DMS53 (cell line): ENCODE results near the gene SEMA3G.

ENCODE experiments used
- DNase-seq: peaks from one replicate; lab custom pipeline; 2025; lab: John Stamatoyannopoulos, UW

SEMA3G gene

DNA sequence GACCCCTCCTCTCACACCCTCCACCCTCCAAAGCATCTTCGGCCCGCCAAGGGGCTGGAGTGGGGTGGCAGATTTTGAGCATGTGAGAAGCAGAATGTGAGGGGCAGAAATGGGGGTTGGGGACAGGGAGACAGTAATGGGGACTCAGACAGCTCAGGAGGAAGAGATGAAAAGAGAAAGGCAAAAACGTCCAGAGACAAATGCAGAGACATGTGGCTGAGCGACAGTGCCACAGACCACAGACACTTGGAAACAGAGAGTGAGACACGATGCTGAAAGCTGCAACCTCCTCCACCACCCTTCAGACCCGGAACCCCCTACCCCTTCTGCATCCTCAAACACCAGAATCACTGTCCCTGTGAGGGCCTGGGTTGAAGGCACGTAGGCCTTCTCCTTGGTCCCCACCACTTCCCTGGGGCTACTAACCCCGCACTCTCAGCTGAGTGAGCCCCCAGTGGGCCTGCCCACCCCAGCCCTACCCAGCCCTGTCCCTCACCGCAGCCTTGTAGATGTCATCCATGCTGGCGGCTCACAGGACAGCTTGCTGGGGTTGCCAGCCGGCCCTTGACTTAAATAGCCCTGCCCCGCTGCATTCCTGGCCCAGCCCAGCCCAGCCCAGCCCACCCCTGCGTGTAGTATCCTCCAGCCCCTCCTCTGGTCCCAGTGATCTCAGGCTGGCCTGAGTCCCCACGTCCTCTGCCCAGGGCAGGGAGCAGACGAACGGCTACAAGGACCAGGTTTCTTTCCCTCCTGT is 8.8 kb upstream of the SEMA3G start, which contains the start of gene TNNC1:
Gene TNNC1 (minus strand): TSS at position 546 of the 754 bp plus-strand sequence. CDS start 26 bp downstream, at position 520.
- DNase-seq: peak; percentile 2

DNA sequence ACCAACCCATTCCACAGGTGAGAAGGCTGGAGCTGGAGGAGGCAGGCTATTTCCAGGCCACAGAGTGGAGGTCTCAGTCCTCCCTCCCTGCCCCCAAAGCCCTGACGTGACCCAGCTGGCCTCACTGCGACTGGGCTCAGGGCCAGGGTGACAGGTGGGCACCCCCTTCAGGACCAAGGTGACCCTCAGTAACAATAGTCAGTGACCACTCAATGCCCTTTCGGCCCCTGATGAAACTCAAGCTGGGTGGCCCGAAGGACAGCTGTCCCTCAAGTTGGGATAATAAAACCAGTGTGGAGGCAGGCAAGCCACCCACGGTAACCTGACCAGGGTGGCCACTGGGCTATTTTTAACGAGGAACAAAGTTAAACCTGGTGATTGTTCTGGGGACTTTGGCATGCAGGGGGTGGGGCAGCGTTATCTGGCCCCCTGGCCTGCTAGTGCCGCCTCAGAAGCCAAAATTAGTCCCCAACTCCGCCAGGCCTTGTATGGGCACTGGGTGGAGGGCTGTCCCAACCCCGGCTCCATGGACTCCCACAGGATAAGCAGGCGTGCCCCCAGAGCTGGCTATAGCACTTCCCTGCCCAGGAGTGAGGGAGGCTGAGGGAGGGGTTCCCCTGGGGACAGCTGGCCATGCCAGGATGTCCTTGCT is 7.8 kb upstream of the SEMA3G start:
- DNase-seq: no peak

DNA sequence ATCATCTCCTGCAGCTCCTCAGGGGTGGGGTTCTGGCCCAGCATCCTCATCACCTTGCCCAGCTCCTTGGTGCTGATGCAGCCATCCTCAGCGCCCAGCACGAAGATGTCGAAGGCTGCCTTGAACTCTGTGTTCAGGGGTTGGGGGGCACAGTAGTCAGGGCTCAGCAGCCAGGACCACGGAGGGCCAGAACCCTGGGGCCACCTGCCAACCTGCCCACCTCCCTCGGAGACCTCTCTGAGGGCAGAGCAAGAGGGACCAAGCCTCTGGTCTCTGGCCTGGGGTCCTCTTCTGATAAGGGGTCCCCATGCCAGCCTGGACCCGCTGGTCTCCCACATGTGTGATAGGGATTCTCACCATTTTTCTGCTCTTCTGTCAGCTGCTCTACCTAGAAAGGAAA is 7.2 kb upstream of the SEMA3G start:
- DNase-seq: no peak

DNA sequence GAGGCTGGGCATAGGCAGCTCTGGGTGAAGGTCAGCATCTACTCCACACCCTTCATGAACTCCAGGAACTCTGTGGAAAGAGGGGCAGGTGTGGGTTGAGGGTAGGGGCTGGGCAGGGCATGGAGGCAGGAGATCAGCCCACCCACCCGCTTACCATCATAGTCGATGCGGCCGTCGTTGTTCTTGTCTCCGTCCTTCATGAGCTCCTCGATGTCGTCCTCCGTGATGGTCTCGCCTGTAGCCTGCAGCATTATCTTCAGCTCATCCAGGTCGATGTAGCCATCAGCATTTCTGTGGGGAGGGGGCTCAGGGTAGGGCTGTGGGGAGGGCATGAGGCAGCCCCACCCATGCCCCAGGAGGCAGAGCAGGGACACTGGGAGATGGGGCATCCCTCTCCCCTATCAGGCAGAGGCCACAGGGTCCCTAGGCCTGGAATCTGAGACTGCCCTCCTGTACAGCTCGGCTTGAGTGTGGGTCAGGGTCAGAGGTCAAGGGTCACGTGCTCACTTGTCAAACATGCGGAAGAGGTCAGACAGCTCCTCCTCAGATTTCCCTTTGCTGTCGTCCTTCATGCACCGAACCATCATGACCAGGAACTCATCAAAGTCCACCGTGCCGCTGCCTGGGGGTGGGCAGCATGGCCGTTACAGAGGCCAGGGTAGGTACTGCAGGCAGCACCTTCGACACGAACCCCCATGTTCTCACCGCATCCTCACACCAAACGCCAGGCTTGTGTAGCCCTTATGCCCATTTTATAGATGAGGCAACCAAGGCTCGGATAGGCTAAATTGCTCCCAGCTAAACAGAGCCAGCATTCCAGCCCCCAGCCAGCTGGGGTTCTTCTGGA is 6.6 kb upstream of the SEMA3G start:
- DNase-seq: no peak

DNA sequence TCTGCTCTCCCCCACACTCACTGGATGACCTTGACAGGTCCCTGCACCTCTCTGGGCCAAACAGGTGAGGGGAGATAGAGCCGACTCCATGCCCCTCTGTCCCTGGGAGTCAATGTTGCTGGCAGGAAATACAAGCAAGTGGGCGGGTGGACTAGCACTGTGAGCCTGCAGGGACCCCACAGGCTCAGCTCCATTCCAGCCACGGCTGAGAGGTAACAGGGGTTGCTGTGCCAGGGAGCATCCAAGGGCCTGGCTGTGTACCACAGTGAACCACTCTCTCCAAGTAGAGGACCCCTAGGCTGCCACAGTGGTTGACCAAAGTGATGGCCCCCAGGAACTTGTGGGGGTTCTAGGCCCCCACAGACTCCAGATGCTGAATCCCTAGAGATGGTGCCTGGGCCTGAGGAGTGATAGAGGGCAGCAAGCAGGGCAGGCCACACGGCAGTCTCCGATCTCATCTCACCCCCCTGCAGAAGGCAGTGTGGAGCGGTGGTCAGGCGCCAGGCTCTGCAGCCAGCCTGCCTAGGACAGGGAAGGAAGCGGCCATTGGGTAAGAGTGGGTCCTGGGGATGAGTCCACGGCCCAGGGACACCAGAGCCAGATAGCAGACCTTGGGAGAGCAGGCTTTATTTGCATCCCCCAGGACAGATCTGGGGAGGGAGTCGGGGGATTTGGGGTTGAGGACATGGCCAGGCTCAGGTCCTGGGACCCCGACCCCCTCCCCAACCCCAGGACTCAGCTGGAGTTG is 5.8 kb upstream of the SEMA3G start:
- DNase-seq: no peak

DNA sequence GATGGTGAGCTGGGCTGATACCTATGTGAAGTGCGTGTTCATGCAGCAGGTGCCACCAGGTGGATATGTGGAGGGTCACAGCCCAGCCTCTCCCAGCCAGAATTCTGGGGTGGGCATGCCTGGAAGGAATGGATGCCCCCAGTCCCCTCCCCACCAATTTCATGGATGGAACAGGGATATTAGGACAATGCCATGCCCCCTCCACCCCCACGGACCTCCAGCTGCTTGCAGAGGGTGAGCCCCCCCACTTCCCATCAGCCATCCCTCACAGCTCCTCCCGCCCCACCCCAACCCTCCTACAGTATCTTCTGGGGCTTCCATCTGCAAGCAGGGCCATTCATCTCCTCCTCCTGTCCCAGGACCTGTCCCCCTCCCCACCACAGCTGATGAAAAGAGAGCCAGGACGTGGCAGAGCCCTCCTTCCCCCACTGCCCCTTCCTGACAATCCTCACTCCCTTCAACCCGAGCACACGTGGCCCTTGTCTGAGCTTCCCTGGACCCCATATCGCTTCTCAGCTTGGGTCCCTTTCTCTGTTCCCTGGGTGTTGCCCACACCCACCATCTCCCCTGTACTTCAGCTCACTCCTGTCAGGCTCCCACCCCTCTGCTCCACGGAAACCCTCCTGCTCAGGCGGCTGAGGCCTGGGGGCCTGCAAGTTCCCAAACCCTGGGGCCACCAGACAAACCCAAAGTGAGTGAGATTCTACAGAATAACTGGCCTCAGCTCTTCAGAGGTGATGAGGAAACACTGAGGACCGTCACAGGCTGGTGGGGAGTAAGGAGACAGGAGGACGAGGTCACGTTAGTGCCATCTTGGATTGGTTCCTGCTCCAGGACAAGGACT is 2.8 kb upstream of the SEMA3G start:
- DNase-seq: no peak

DNA sequence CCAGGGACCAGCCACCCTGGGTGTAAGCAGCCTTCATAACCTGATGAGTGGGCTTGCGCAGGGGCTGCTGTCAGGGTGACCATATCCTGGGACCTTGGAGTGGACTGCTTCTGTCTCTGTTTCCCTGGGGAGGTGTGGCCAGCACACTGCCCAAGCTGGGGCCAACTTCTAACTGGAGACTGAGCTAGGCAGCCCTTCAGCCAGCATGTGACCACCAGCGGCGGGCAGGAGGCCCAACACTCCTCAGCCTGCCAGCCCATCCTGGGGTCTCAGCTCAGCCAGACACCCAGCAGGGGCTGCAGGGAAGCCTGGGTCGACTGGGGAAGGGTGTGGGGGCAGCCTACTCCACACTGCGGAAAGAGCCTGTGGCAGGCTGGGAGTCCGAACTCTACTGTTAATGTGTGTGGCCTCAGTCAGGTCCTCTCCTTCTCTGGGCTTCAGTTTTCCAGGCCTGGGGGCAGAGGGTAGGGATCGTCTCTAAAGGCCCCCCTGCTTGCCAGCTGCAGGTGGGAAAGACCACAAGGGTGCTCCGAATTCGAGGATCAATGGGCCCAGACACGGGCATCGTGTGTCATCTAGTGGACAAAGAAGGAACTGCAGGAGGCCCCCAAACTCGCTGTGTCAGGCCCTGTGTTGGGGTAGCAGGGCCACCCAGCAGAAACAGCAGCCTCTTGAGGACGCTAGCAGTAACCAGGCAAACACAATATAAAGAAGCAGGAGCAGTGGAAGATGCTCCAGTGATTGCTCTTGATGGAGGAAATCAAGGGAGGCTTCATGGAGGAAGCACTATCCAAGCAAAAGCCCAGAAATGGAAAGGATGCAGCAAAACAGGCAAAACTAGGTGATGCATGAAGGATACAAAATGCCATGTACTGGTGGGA is 2.0 kb upstream of the SEMA3G start:
- DNase-seq: peak; percentile 40

DNA sequence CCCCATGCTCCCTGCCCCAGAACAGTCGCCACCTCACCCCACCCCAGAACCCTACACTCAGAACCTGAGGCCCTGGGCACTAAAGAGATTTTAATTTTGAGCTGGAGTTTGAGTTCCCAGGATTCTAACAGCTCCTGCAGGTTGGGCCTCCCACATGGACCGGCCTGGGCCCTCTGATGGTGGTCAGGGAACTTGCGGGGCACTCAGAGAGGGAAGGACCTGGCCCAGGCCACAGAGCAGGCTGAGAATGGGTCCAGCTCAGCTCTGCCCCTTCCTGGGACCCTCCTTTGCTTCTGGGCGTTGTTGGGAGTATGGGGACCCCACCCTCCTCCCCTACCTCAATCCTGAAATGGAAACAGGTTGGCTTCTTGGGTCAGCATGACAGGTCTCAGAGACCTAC is 1.1 kb upstream of the SEMA3G start:
- DNase-seq: no peak

DNA sequence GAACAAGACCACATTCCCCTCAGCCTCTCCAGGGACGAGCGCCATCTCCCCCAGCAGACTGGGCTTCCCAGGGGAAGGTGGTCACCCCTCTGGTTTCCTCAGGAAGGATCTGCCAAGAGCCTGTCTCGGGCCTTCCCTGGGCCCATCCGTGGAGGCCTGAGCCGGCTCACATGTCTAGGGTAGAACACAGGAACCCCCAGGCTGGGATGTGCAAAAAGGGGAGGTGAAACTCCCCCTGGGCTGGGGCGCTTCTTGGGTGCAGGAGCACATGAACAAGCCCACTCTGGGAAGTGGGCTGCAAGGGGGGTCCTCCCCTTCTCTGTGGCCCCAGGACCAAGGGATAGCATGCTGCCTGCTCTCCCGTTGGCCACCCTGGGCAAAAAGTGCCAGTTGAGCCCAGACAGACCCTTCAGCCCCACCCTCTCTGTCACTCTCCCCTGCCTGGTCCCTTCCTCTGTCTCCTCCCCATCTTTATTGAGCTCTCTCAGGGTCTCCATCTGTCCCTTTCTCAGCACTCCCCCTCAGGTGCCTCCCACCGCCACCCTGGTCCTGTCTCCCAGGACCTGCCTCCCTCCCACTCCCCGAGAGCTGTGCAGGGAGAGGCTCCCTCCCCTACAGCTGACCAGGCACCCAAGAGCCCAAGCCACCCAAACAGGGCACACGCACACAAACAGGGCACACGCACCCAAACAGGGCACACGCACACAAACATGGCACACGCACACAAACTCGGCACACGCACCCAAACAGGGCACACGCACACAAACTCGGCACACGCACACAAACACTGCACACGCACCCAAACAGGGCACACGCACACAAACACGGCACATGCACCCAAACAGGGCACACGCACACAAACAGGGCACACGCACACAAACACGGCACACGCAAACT is 864 bp downstream of the SEMA3G start:
- DNase-seq: no peak

DNA sequence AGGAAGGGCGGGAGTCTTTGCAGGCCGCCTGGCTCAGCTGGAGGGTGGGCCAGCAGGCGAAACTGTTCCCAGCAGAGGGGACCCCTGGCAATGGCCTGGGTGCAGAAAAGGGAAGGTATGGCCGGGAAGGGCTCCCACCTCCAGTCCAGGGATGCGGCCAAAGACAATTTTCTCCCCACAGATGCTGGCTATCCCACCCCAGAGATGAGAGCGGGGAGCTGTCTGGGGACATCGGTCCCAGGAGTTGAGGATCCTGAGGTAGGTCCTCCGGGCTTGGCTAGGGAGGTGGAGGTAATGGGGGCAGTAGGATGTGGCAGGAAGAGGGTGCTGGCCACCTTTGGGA is 1.7 kb downstream of the SEMA3G start:
- DNase-seq: no peak

DNA sequence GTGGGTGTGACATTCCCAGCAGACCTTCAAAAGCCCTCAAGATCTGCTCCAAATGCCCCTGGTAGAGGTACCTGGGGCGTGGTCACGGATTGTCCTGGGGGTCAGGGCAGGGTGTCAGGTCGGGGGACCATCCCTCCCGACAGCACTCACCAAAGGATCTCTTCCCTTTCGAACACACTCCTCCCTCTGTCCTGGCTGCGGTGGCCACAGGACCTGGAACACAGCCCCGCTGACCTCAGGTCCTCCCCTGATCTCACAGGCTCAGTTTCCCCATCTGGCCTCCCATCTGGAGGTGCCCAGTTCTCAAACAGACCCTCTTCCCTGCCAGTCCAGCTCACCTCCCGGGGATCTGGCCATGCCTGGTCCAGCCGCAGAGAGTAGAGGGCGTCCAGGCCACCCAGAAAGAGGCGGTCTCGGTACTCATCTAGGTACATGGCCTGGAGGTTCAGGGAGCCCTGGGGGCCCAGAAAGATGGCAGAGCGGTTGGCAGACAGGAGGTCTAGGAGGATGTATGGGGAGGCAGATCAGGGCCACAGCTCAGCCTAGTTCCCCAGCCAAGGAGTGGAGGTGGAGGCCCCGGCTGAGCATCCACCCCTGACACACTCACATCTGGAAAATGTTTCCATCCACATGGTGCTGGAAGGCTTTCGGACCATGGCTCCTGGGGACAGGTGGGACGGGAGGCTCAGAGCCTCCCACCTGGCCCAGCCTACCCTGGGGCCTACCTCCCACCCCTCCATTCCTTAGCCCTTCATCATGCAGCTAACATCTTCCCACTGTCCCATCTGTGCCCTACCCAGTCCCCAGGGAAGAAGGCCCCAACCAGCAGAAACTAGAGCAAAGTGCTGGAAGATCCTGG is 2.3 kb downstream of the SEMA3G start:
- no peak for DNase-seq

DNA sequence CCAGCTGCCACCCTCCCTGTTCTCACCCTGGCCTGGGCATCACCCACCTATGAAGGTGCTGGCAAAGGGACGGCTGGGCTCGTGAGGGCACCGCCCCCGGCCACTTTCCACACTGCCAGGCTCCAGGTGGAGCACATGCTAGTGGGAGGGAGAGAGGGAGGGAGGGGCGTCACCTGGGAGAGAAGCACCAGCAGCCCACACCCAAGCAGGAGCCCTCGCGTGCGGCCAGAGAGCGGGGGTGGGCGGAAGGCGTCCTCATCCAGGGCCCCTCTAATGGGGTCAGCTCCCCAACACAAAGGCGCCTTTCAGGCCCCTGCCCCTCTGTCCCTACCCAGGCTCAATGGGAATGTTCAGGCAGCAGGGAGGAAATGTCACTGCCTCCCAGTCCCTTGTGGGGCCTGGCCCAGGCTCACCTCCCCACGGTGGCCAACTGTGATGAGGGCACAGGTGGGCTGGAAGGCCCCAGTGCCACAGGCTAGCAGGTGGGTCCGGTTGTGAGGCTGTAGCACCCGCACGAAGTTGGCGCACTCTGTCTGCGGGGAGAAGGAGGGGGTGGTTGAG is 3.1 kb downstream of the SEMA3G start:
- no peak for DNase-seq

DNA sequence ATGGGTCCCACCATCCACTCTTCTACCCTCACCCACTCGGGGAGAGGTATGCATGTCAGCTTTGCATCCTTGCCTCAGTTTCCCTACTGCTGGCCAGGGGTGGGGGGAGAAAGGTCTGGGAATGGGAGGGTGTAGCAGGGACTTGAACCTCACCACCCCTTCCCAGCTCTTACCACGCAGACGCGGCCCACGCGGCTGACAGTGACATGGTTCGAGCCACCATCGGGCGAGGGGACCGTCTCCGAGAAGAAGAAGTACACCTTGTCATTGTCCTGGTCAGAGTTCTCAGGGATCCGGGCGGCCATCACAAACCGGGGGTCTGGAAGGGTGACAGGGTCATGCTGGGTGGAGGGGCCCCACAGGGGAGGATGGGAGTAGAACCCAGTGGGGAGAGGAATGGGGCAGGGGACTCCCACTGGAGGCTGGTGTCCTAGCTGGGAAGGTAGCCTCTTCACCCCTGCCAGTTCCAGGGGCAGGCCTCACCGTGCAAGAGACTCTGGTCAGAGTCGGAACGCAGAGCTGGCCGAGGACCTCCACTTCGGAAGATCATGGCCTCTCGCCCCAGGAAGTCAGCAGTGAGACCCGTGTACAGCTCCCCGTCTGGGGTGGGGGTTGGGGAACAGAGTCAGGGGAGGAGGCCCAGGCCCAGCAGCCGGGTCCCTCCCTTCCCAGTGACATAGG is 3.7 kb downstream of the SEMA3G start:
- DNase-seq: no peak

DNA sequence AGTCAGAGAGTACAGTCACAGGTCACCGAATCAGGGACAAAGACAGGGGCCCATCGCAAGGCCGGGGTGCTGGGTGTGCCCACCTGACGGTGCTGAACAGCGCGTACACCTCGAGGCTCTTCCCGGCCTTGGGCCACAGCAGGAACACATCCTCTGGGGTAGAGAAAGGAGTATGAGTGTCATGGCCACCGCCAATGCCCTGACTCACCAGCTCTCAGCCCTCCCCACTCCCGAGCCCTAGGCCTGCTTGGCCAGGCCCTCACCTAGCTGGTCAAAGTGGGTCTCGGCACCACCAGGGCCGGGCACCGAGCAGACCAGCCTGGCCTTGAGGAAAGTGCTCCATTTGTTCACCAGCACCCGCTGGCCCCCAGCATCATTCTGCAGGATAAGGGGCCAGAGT is 4.2 kb downstream of the SEMA3G start:
- DNase-seq: no peak

DNA sequence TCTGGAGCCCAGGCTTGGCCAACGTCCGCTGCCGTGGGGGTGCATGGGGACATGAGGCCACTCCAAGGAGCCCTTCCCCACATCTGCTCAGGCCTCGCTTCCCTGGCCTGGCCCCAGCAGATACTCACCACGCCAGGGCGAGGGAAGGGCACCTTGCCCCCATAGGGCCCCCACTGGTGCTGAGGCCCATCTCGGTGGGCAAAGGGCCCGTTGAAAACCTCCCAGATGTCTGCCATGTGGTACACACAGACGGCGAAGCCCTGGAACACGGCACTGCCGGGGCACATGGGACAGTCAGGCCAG is 4.7 kb downstream of the SEMA3G start:
- no peak for DNase-seq

DNA sequence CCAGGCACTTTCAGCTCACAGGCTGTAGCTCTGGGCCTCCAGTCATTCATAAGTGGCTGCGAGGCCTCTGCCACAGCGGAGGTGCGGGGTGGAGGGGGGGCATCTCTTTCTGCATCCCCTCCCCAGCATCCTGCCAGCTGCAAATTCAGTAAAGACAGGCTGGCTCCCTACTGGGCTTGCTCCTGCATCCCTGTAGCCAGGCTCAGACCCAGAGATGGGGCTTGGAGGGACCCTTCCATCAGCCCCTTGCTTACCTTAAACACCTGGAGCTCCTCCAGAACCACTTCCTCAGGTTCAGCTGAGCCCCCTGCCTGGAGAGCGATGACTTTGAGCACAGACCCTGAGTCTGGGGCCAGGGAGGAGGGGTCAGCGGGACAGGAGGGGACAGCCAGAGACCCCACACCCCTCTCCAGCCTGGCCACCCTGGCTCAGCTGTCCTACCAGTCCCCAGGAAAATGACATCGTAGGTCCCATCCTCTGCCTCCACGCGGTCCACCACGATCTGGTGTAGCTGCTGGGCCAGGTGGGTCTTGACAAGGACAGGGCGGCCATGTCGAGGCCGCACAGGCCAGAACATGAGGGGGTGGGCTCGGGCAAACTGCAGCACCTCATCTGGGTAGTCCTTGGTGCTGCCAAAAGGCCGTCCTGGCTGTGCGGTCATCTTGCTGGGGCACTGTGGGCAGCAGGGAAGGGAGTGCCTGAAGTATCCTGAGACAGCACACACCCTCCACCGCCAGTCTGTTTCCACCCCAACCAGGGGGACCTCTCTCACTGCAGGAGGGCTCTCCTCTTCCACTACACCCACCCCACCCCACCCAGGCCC is 5.3 kb downstream of the SEMA3G start:
- no peak for DNase-seq
